SK-N-SH treated with all-trans-retinoic acid at 6 μM for 48 hours (cell line): ENCODE data around the gene USP30.

Experiments
- ATAC-seq: fragments of 200-7000 bp; cut with Tn5 transposase; 3 replicates; pipeline ENCODE4 v1.9.1; 2020; ENCODE audit warnings: mild to moderate bottlenecking, moderate library complexity
- ARNTL ChIP-seq: fragments of 450-650 bp; formaldehyde crosslinking; IDR thresholded peaks from 2 replicates; pipeline ENCODE4 v1.5.0; 2020; ENCODE audit warnings: low read depth, mild to moderate bottlenecking, moderate library complexity, borderline replicate concordance
- BACH2 ChIP-seq: fragments of 250-450 bp; sonication (Bioruptor Pico); IDR thresholded peaks from 2 replicates; pipeline ENCODE4 v1.9.0; 2021; ENCODE audit warnings: mild to moderate bottlenecking, borderline replicate concordance
- CREB5 ChIP-seq: fragments of 250-450 bp; sonication (Bioruptor Pico); IDR thresholded peaks from 2 replicates; pipeline ENCODE4 v1.5.1; 2020; ENCODE audit warnings: low read depth, mild to moderate bottlenecking, moderate library complexity
- ESRRG ChIP-seq: fragments of 250-450 bp; sonication (Bioruptor Pico); IDR thresholded peaks from 2 replicates; pipeline ENCODE4 v1.6.1; 2021; ENCODE audit warnings: mild to moderate bottlenecking
- GLIS3 ChIP-seq: fragments of 250-450 bp; sonication (Bioruptor Pico); IDR thresholded peaks from 2 replicates; pipeline ENCODE4 v1.5.0; 2020; ENCODE audit warnings: mild to moderate bottlenecking, moderate library complexity
- OSR1 ChIP-seq: fragments of 250-450 bp; sonication (Bioruptor Pico); IDR thresholded peaks from 2 replicates; pipeline ENCODE4 v1.8.0; 2022; ENCODE audit warnings: moderate library complexity, mild to moderate bottlenecking, inconsistent platforms
- POU6F1 ChIP-seq: fragments of 250-450 bp; sonication (Bioruptor Pico); IDR thresholded peaks from 2 replicates; pipeline ENCODE4 v1.8.0; 2021; ENCODE audit warnings: low read depth, mild to moderate bottlenecking, moderate library complexity, borderline replicate concordance
- PPARA ChIP-seq: fragments of 250-450 bp; sonication (Bioruptor Pico); IDR thresholded peaks from 2 replicates; pipeline ENCODE4 v1.5.0; 2020; ENCODE audit warnings: mild to moderate bottlenecking, borderline replicate concordance
- RARB ChIP-seq: fragments of 250-450 bp; sonication (Bioruptor Pico); IDR thresholded peaks from 2 replicates; pipeline ENCODE4 v1.8.0; 2021; ENCODE audit warnings: mild to moderate bottlenecking, moderate library complexity
- SNAI2 ChIP-seq: fragments of 250-450 bp; sonication (Bioruptor Pico); IDR thresholded peaks from 2 replicates; pipeline ENCODE4 v1.5.0; 2020; ENCODE audit warnings: mild to moderate bottlenecking, moderate library complexity
- TCF4 ChIP-seq: fragments of 250-450 bp; sonication (Bioruptor Pico); IDR thresholded peaks from 2 replicates; pipeline ENCODE4 v1.8.0; 2021; ENCODE audit warnings: mild to moderate bottlenecking, moderate library complexity, borderline replicate concordance
- TOX ChIP-seq: fragments of 250-450 bp; sonication (Bioruptor Pico); IDR thresholded peaks from 2 replicates; pipeline ENCODE4 v1.8.0; 2021; ENCODE audit warnings: mild to moderate bottlenecking, moderate library complexity, borderline replicate concordance
- ZC3H10 ChIP-seq: fragments of 250-450 bp; sonication (Bioruptor Pico); IDR thresholded peaks from 2 replicates; pipeline ENCODE4 v1.5.1; 2021; ENCODE audit warnings: mild to moderate bottlenecking, moderate library complexity
- ZNF565 ChIP-seq: fragments of 450-650 bp; formaldehyde crosslinking; conservative IDR thresholded peaks from 2 replicates; pipeline ENCODE4 v1.5.0; 2020; ENCODE audit warnings: low read depth, mild to moderate bottlenecking, moderate library complexity
- ZNF8 ChIP-seq: fragments of 450-650 bp; formaldehyde crosslinking; IDR thresholded peaks from 2 replicates; pipeline ENCODE4 v1.5.0; 2020; ENCODE audit warnings: mild to moderate bottlenecking, moderate library complexity
- TF ChIP-seq, protein P1 (sequence below): fragments of 250-450 bp; sonication (Bioruptor Pico); IDR thresholded peaks from 2 replicates; pipeline ENCODE4 v1.5.1; 2021; ENCODE audit warnings: mild to moderate bottlenecking, moderate library complexity
- TF ChIP-seq, protein P2 (sequence below): fragments of 250-450 bp; sonication (Bioruptor Pico); IDR thresholded peaks from 2 replicates; pipeline ENCODE4 v1.8.0; 2020; ENCODE audit warnings: mild to moderate bottlenecking, moderate library complexity, borderline replicate concordance
- TF ChIP-seq, protein P3 (sequence below): fragments of 250-450 bp; sonication (Bioruptor Pico); IDR thresholded peaks from 2 replicates; pipeline ENCODE4 v1.5.0; 2020; ENCODE audit warnings: mild to moderate bottlenecking, moderate library complexity

USP30 gene

DNA sequence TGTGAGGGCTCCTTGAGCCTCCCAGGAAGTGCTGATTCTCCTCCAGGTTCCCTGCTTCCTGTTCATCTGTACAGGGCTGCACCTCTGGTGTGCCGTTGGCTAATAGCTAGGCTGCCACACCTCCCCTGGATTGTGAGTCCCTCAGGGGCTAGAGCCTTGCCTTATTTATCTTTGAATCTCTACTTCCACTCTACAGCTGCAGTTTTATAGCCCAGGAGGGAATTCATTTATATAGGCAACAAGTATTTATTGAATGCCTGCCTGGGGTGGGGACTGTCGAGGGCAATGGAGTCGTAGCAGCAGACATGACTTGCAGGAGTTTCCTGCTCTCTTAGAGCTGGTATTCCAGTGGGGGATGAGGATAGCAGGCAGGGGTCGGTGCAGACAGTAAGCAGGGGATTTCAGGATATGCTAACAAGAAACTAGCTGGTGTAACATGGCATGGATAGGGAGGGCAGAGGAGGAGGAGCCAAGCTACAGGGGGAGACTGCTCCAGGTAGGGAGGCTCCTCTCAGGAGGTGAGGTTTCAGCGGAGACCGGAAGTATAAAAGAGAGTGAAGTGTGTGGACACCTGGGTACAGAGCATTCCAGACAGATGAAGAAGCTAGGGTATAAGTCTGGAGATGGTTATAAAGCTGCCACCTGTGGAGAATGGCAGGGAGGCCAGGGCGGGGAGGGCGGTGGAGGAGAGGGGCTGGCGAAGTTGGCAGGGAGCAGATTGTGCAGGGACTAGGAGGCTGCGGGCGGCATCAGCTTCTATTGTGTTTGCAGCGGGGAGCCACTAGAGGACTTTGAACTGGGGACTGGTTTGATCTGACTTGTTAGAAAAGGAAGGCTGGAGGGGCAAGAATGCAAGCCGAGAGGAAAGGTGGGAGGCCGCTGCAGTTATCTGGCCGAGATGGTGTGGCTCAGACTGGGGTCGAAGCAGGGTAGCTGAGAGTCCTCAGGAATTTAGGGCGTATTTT is 17.2 kb downstream of the USP30 start:
- TF ChIP-seq BACH2 (CRISPR knock-in tag) = no peak
- TF ChIP-seq, protein P1, sequence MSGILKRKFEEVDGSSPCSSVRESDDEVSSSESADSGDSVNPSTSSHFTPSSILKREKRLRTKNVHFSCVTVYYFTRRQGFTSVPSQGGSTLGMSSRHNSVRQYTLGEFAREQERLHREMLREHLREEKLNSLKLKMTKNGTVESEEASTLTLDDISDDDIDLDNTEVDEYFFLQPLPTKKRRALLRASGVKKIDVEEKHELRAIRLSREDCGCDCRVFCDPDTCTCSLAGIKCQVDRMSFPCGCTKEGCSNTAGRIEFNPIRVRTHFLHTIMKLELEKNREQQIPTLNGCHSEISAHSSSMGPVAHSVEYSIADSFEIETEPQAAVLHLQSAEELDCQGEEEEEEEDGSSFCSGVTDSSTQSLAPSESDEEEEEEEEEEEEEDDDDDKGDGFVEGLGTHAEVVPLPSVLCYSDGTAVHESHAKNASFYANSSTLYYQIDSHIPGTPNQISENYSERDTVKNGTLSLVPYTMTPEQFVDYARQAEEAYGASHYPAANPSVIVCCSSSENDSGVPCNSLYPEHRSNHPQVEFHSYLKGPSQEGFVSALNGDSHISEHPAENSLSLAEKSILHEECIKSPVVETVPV (CRISPR knock-in tag) = no peak
- no peak for TF ChIP-seq ZNF565
- no peak for TF ChIP-seq TOX (CRISPR knock-in tag)
- no peak for TF ChIP-seq PPARA (CRISPR knock-in tag)
- no peak for TF ChIP-seq POU6F1
- TF ChIP-seq, protein P2, sequence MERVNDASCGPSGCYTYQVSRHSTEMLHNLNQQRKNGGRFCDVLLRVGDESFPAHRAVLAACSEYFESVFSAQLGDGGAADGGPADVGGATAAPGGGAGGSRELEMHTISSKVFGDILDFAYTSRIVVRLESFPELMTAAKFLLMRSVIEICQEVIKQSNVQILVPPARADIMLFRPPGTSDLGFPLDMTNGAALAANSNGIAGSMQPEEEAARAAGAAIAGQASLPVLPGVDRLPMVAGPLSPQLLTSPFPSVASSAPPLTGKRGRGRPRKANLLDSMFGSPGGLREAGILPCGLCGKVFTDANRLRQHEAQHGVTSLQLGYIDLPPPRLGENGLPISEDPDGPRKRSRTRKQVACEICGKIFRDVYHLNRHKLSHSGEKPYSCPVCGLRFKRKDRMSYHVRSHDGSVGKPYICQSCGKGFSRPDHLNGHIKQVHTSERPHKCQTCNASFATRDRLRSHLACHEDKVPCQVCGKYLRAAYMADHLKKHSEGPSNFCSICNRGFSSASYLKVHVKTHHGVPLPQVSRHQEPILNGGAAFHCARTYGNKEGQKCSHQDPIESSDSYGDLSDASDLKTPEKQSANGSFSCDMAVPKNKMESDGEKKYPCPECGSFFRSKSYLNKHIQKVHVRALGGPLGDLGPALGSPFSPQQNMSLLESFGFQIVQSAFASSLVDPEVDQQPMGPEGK = no peak
- no peak for TF ChIP-seq OSR1 (CRISPR knock-in tag)
- no peak for TF ChIP-seq RARB (CRISPR knock-in tag)
- TF ChIP-seq GLIS3 (CRISPR knock-in tag) = no peak
- no peak for TF ChIP-seq ESRRG (CRISPR knock-in tag)
- TF ChIP-seq ARNTL = no peak
- no peak for TF ChIP-seq ZNF8 (CRISPR knock-in tag)
- ATAC-seq = no peak

GRCh38 chr12:109074866-109075265 is 22.5 kb downstream of the USP30 start:
- peak; percentile 48; the same call in 1 of the 2 replicates for TF ChIP-seq ZNF8 (CRISPR knock-in tag)
- TF ChIP-seq TOX (CRISPR knock-in tag) = no peak
- no peak for TF ChIP-seq ZNF565
- TF ChIP-seq GLIS3 (CRISPR knock-in tag) = no peak
- no peak for ATAC-seq

DNA sequence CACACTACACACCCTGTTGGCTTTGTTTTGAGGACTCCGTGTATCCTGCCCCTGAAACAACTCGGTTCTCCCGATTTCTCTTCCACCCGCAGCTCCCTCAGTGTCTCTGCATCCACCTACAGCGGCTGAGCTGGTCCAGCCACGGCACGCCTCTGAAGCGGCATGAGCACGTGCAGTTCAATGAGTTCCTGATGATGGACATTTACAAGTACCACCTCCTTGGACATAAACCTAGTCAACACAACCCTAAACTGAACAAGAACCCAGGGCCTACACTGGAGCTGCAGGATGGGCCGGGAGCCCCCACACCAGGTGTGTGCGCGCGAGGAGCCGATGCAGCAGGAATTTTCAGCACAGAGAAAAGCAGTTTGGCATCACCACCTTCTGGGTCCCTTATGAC is 30.4 kb downstream of the USP30 start:
- ATAC-seq = no peak
- TF ChIP-seq TCF4 (CRISPR knock-in tag) (no peak), OSR1 (CRISPR knock-in tag) (no peak), PPARA (CRISPR knock-in tag) (no peak), ARNTL (no peak), TOX (CRISPR knock-in tag) (no peak), ESRRG (CRISPR knock-in tag) (no peak), ZNF8 (CRISPR knock-in tag) (no peak), ZNF565 (no peak), CREB5 (CRISPR knock-in tag) (no peak), GLIS3 (CRISPR knock-in tag) (no peak), ZC3H10 (CRISPR knock-in tag) (no peak), RARB (CRISPR knock-in tag) (no peak), SNAI2 (no peak), BACH2 (CRISPR knock-in tag) (no peak)
- TF ChIP-seq, protein P1 (CRISPR knock-in tag) = no peak
- TF ChIP-seq, protein P3, sequence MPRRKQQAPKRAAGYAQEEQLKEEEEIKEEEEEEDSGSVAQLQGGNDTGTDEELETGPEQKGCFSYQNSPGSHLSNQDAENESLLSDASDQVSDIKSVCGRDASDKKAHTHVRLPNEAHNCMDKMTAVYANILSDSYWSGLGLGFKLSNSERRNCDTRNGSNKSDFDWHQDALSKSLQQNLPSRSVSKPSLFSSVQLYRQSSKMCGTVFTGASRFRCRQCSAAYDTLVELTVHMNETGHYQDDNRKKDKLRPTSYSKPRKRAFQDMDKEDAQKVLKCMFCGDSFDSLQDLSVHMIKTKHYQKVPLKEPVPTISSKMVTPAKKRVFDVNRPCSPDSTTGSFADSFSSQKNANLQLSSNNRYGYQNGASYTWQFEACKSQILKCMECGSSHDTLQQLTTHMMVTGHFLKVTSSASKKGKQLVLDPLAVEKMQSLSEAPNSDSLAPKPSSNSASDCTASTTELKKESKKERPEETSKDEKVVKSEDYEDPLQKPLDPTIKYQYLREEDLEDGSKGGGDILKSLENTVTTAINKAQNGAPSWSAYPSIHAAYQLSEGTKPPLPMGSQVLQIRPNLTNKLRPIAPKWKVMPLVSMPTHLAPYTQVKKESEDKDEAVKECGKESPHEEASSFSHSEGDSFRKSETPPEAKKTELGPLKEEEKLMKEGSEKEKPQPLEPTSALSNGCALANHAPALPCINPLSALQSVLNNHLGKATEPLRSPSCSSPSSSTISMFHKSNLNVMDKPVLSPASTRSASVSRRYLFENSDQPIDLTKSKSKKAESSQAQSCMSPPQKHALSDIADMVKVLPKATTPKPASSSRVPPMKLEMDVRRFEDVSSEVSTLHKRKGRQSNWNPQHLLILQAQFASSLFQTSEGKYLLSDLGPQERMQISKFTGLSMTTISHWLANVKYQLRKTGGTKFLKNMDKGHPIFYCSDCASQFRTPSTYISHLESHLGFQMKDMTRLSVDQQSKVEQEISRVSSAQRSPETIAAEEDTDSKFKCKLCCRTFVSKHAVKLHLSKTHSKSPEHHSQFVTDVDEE (CRISPR knock-in tag) = no peak
- TF ChIP-seq, protein P2 = no peak
